ENCODE data around the gene RHOJ.

DNA sequence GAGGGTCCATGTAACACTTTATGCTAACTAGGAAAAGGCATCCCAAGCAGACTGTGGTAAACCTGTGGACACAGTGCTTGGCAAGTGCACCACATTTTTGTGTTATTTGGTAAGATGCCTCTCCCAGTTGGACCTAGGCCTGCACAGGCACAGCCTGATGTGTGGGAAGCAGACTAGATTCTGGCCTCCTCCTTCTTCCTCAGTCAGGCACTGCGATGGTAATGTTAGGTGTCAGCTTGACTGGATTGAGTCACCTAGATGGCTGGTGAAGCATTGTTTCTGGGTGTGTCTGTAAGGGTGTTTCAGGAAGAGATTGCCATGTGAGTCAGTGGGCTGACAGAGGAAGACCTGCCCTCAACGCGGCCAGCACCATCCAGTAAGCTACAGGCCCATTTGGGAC is 25.3 kb upstream of the RHOJ start:
- TF ChIP-seq, protein P1, sequence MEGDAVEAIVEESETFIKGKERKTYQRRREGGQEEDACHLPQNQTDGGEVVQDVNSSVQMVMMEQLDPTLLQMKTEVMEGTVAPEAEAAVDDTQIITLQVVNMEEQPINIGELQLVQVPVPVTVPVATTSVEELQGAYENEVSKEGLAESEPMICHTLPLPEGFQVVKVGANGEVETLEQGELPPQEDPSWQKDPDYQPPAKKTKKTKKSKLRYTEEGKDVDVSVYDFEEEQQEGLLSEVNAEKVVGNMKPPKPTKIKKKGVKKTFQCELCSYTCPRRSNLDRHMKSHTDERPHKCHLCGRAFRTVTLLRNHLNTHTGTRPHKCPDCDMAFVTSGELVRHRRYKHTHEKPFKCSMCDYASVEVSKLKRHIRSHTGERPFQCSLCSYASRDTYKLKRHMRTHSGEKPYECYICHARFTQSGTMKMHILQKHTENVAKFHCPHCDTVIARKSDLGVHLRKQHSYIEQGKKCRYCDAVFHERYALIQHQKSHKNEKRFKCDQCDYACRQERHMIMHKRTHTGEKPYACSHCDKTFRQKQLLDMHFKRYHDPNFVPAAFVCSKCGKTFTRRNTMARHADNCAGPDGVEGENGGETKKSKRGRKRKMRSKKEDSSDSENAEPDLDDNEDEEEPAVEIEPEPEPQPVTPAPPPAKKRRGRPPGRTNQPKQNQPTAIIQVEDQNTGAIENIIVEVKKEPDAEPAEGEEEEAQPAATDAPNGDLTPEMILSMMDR (IDR thresholded peaks at IDR 0.05): no peak
- TF ChIP-seq EZH2 (IDR thresholded peaks at IDR 0.05; ENCODE audit: borderline replicate concordance, insufficient read depth, low read depth, low read length, poor library complexity, severe bottlenecking): no peak
